Measurements from ENCODE around the gene TRIM24.

DNA sequence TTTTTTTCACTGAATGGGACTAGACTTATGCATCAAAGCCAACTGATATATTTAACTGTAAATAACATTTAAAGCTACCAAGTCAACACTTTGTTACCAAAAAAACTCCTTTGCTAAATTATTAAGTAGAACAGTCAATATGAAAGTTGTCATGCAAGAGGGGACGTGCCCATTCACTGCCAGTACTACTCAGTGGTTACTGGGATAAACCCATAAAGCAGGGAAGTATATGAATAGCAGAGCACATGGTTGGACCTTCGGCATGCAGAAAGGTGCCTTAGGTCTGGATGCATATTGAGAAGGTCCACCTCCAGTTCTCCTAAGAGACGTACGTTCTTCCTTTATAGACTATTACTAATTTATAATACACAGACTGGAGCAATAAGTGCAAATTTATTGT, 121.0 kb downstream of the TRIM24 start:
- TF ChIP-seq, protein P1, sequence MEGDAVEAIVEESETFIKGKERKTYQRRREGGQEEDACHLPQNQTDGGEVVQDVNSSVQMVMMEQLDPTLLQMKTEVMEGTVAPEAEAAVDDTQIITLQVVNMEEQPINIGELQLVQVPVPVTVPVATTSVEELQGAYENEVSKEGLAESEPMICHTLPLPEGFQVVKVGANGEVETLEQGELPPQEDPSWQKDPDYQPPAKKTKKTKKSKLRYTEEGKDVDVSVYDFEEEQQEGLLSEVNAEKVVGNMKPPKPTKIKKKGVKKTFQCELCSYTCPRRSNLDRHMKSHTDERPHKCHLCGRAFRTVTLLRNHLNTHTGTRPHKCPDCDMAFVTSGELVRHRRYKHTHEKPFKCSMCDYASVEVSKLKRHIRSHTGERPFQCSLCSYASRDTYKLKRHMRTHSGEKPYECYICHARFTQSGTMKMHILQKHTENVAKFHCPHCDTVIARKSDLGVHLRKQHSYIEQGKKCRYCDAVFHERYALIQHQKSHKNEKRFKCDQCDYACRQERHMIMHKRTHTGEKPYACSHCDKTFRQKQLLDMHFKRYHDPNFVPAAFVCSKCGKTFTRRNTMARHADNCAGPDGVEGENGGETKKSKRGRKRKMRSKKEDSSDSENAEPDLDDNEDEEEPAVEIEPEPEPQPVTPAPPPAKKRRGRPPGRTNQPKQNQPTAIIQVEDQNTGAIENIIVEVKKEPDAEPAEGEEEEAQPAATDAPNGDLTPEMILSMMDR (conservative IDR thresholded peaks at IDR 0.05; ENCODE audit: low read length), result no peak
- TF ChIP-seq EZH2phosphoT487 (IDR thresholded peaks at IDR 0.05; ENCODE audit: borderline replicate concordance, low read depth, low read length), result no peak
